Lower lobe of right lung (tissue), 2 donors: ENCODE measurements around the gene SEPHS1. TPM values are rescaled to one million over a fixed set of nuclear protein-coding genes. Genes with fewer than 3 reads are reported as not detected.
A peak's percentile ranks its signal among the peaks of the same experiment; 100 is the strongest.

Experiments
- ATAC-seq, 2 donors: fragments of 200-7000 bp; cut with Tn5 transposase; one replicate each; pipeline ENCODE4 v1.9.1; 2020 to 2022; ENCODE audit warnings: mild to moderate bottlenecking in 2 of 2, moderate library complexity in 2 of 2
- DNase-seq: peaks from one replicate; pipeline ENCODE4 v3.0.0-alpha.2; 2020
- H3K27ac ChIP-seq: fragments of 200-600 bp; one replicate; pipeline ENCODE4 v1.8.0; 2022
- H3K27me3 ChIP-seq: fragments of 200-600 bp; one replicate; pipeline ENCODE4 v1.8.0; 2022; ENCODE audit warnings: low read depth
- H3K36me3 ChIP-seq: fragments of 200-600 bp; one replicate; pipeline ENCODE4 v1.8.0; 2022; ENCODE audit warnings: mild to moderate bottlenecking
- H3K4me1 ChIP-seq: fragments of 200-600 bp; one replicate; pipeline ENCODE4 v1.8.0; 2022
- H3K4me3 ChIP-seq: fragments of 200-600 bp; one replicate; pipeline ENCODE4 v1.8.0; 2022; ENCODE audit warnings: mild to moderate bottlenecking
- H3K9me3 ChIP-seq: fragments of 200-600 bp; one replicate; pipeline ENCODE4 v1.8.0; 2022
- intact Hi-C: fragments of 100-400 bp; cut with DNase I; formaldehyde crosslinking; loops from one replicate; pipeline ENCODE4 v1.11.0; 2022
- total RNA-seq: library from RNA; stranded (reverse); fragmentation: NEBNext Ultra II Directional; extraction: Animal tissue kit (Norgen Biotek cat#: 25700); gene quantifications from one replicate; pipeline ENCODE4 v1.2.1, GENCODE V29; 2021
- TF ChIP-seq, protein P1 (sequence below): fragments of 200-600 bp; IDR thresholded peaks from one replicate; pipeline ENCODE4 v1.8.0; 2022; ENCODE audit warnings: antibody characterized with exemption, mild to moderate bottlenecking
- donor health status: DM: no; HTN: yes; CAD: no; lungs with severe emphysema.

SEPHS1 gene
- total RNA-seq, 1 donor from 2014 or later = 35.9 TPM

- Histone ChIP-seq H3K36me3 (no peaks in the 10 kb centered on the region), H3K9me3 (no peaks in the 10 kb centered on the region), H3K4me1 (no peaks in the 10 kb centered on the region), H3K27me3 (no peaks in the 10 kb centered on the region), H3K4me3 (no peak overlapping the region), H3K27ac (no peak overlapping the region)
- intact Hi-C loops = loop anchor here (5.0 kb wide), 1 partner anchor 70 kb away; no protein-coding TSS in a partner anchor
- TF ChIP-seq, protein P1, sequence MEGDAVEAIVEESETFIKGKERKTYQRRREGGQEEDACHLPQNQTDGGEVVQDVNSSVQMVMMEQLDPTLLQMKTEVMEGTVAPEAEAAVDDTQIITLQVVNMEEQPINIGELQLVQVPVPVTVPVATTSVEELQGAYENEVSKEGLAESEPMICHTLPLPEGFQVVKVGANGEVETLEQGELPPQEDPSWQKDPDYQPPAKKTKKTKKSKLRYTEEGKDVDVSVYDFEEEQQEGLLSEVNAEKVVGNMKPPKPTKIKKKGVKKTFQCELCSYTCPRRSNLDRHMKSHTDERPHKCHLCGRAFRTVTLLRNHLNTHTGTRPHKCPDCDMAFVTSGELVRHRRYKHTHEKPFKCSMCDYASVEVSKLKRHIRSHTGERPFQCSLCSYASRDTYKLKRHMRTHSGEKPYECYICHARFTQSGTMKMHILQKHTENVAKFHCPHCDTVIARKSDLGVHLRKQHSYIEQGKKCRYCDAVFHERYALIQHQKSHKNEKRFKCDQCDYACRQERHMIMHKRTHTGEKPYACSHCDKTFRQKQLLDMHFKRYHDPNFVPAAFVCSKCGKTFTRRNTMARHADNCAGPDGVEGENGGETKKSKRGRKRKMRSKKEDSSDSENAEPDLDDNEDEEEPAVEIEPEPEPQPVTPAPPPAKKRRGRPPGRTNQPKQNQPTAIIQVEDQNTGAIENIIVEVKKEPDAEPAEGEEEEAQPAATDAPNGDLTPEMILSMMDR = no peak
- no peak for DNase-seq
- ATAC-seq = no peak
Observed at GRCh38 chr10:13372524-13372923, 24.4 kb upstream of the SEPHS1 start.

- intact Hi-C loops = loop anchor here (5.0 kb wide), 1 partner anchor 70 kb away; no protein-coding TSS in a partner anchor
Observed at GRCh38 chr10:13371897-13372470, 23.9 kb upstream of the SEPHS1 start.

GRCh38 chr10:13366891-13367290 is 18.8 kb upstream of the SEPHS1 start:
- Histone ChIP-seq H3K27me3 (no peaks in the 10 kb centered on the region), H3K27ac (no peak overlapping the region), H3K4me3 (no peak overlapping the region), H3K9me3 (no peaks in the 10 kb centered on the region), H3K36me3 (no peaks in the 10 kb centered on the region), H3K4me1 (no peaks in the 10 kb centered on the region)
- DNase-seq (no peak), ATAC-seq (no peak)
- intact Hi-C loops = no loop called here
- TF ChIP-seq, protein P1 = no peak

More at GRCh38 chr10:13371897-13372470, 23.9 kb upstream of the SEPHS1 start:
- ATAC-seq = peak; percentile 97 to 98
- peak; percentile 59 for DNase-seq
- Histone ChIP-seq H3K36me3 (no peaks in the 10 kb centered on the region), H3K27ac (no peak overlapping the region), H3K4me1 (no peaks in the 10 kb centered on the region), H3K27me3 (no peaks in the 10 kb centered on the region), H3K4me3 (no peak overlapping the region), H3K9me3 (no peaks in the 10 kb centered on the region)
- TF ChIP-seq, protein P1 = peak; percentile 92

- TF ChIP-seq, protein P1 = no peak
- intact Hi-C loops = no loop called here
Observed at GRCh38 chr10:13365831-13366230, 17.7 kb upstream of the SEPHS1 start.

GRCh38 chr10:13365243-13365642 is 17.1 kb upstream of the SEPHS1 start:
- no peak overlapping the region for H3K27ac ChIP-seq
- ATAC-seq = no peak
- intact Hi-C loops = no loop called here

More at GRCh38 chr10:13365831-13366230, 17.7 kb upstream of the SEPHS1 start:
- Histone ChIP-seq H3K9me3 (no peaks in the 10 kb centered on the region), H3K4me3 (no peak overlapping the region), H3K27ac (no peak overlapping the region), H3K4me1 (no peaks in the 10 kb centered on the region), H3K36me3 (no peaks in the 10 kb centered on the region), H3K27me3 (no peaks in the 10 kb centered on the region)
- ATAC-seq (no peak), DNase-seq (no peak)

More at GRCh38 chr10:13365243-13365642, 17.1 kb upstream of the SEPHS1 start:
- Histone ChIP-seq H3K9me3 (no peaks in the 10 kb centered on the region), H3K27me3 (no peaks in the 10 kb centered on the region), H3K36me3 (no peaks in the 10 kb centered on the region), H3K4me3 (no peak overlapping the region), H3K4me1 (no peaks in the 10 kb centered on the region)
- TF ChIP-seq, protein P1 = no peak
- DNase-seq = no peak
